Tibial nerve (tissue), 4 donors: ENCODE data around the gene RNF4. TPM values are rescaled to one million over a fixed set of nuclear protein-coding genes. Genes with fewer than 3 reads are reported as not detected.

Source experiments
- DNase-seq, 2 donors: peaks; one replicate each; pipeline ENCODE4 v3.0.0-alpha.2; 2019; ENCODE audit warnings: low spot score in 2 of 2
- H3K27ac ChIP-seq, 4 donors: fragments of 200-600 bp; sonication (generic) in 3 of 4; one replicate each; pipeline ENCODE4 v1.5.1; 2017 to 2019; ENCODE audit warnings: mild to moderate bottlenecking in 1 of 4
- H3K27me3 ChIP-seq, 2 donors: fragments of 200-600 bp; sonication (generic) in 1 of 2; one replicate each; pipeline versions ENCODE4 v1.5.1 to v1.6.0; 2017 to 2019
- H3K36me3 ChIP-seq, 3 donors: fragments of 200-600 bp; sonication (generic); one replicate each; pipeline ENCODE4 v1.5.1; 2018 to 2019
- H3K4me1 ChIP-seq, 4 donors: fragments of 200-600 bp; sonication (generic) in 3 of 4; one replicate each; pipeline ENCODE4 v1.5.1; 2017 to 2019
- H3K4me3 ChIP-seq, 4 donors: fragments of 200-600 bp; sonication (generic) in 3 of 4; one replicate each; pipeline ENCODE4 v1.5.1; 2017 to 2019; ENCODE audit warnings: mild to moderate bottlenecking in 1 of 4, moderate library complexity in 1 of 4
- H3K9me3 ChIP-seq, 4 donors: fragments of 200-600 bp; sonication (generic) in 3 of 4; one replicate each; pipeline ENCODE4 v1.5.1; 2017 to 2019
- EP300 ChIP-seq, 2 donors: sonication (generic); formaldehyde crosslinking; IDR thresholded peaks; one replicate each; pipeline ENCODE4 v1.6.1; 2017; ENCODE audit warnings: antibody characterized with exemption in 2 of 2, mild to moderate bottlenecking in 1 of 2
- POLR2A ChIP-seq, 2 donors: fragments of 450-650 bp; IDR thresholded peaks; one replicate each; pipeline ENCODE4 v1.6.1; 2017; ENCODE audit warnings: antibody characterized with exemption in 2 of 2, mild to moderate bottlenecking in 2 of 2, moderate library complexity in 2 of 2
- WGBS, 2 donors: methylation state at CpG; one replicate each; pipeline ENCODE4 v1.1.5; 2018; 5-methylcytosine and 5-hydroxymethylcytosine counted together
- total RNA-seq, 4 donors: library from RNA; depleted of rRNA; stranded (reverse); fragments of >200 nt; gene quantifications; one replicate each; pipeline ENCODE4 v1.1.0, GENCODE V29; 2016
- TF ChIP-seq, protein P1 (sequence below), 5 experiments: fragments of 200-600 bp in 3 of 5; fragments of 450-650 bp in 2 of 5; sonication (generic) in 3 of 5; IDR thresholded peaks; one replicate each; pipeline ENCODE4 v1.5.1; 2016 to 2019; ENCODE audit warnings: antibody characterized with exemption in 5 of 5, mild to moderate bottlenecking in 3 of 5, moderate library complexity in 2 of 5

Gene RNF4, protein sequence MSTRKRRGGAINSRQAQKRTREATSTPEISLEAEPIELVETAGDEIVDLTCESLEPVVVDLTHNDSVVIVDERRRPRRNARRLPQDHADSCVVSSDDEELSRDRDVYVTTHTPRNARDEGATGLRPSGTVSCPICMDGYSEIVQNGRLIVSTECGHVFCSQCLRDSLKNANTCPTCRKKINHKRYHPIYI
- total RNA-seq, result 10 to 100 TPM; 33.0 to 67.7 (median 49.3) TPM

DNA sequence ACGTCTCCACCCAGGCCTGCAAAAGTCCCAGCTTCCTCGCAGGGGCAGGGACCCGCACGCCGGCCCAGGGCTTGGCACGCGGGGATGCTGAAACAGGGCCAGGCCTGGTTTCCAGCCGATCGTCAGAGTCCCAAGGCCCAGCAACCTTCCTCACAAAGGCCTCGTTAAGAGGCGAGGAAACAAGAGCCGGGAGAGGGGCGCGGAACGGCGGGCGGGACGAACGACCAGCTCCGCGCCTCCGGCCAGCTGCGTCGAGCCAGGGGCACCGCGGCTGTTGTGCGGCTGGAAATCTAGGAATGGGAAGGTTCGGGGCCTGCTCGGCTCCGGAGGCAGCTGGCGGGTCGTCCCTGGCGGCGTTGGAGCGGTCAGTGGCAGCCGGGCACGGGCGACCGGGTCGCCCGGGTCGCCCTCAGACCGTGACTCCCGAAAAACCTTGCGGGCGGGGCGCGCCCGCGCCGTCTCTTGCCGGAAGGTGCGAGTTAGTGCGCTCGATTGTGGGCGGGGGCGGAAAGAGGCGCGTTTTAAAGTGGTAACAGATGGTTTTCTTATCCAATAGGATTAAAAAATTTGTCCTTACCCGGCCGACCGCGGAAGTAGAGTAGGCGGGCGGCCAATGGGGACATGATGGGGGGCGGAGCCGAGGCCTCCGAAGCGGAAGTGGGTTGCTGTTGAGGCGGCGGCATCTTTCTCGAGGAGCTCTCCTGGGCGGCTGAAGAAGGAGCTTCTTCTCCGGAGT lies at the start of gene RNF4:
RNF4 (plus strand) TSS at position 651 of the 736 bp plus-strand sequence. CDS start 21,388 bp downstream, outside the sequence.
- H3K27ac ChIP-seq, result peak within 1 kb of the TSS; percentile 86 to 95 (median 92)

DNA sequence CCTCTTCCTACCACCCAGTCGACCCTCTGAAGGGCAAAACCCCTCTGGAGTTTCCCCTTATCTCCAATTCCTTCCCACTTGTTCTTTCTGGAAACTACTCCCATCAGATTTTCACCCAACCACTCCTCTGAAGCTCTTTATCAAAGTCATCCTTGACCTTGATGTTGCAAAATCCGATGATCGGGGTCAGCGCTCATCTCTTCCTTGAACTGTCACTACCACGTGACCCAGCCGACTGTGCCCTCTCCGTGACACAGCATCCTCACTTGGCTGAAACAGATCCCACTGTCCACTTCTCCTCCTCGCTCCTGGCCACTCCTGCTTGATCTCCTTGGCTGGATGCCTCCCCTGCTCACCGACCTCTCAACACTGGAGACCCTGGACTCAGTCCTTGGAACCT lies 49.1 kb upstream of the RNF4 start:
- H3K9me3 ChIP-seq, result no peaks in the 10 kb centered on the region
- DNase-seq, result no peak
- no peak overlapping the region for H3K4me3 ChIP-seq
- no peak for TF ChIP-seq POLR2A (IDR thresholded peaks at IDR 0.05)
- TF ChIP-seq, protein P1, sequence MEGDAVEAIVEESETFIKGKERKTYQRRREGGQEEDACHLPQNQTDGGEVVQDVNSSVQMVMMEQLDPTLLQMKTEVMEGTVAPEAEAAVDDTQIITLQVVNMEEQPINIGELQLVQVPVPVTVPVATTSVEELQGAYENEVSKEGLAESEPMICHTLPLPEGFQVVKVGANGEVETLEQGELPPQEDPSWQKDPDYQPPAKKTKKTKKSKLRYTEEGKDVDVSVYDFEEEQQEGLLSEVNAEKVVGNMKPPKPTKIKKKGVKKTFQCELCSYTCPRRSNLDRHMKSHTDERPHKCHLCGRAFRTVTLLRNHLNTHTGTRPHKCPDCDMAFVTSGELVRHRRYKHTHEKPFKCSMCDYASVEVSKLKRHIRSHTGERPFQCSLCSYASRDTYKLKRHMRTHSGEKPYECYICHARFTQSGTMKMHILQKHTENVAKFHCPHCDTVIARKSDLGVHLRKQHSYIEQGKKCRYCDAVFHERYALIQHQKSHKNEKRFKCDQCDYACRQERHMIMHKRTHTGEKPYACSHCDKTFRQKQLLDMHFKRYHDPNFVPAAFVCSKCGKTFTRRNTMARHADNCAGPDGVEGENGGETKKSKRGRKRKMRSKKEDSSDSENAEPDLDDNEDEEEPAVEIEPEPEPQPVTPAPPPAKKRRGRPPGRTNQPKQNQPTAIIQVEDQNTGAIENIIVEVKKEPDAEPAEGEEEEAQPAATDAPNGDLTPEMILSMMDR (IDR thresholded peaks at IDR 0.05), result no peak
- no peak for TF ChIP-seq EP300 (IDR thresholded peaks at IDR 0.05)
- peaks cover 0 to 38% (median 9%) of the 10 kb centered on the region in 4 donors for H3K4me1 ChIP-seq
- 62 to 65% methylated on average over 9 of the region's 9 CpGs for WGBS, 2 donors
- H3K27me3 ChIP-seq, result peaks cover 0 to 67% of the 10 kb centered on the region in 2 donors
- no peak overlapping the region for H3K27ac ChIP-seq
- H3K36me3 ChIP-seq, result no peaks in the 10 kb centered on the region

More for the DNA sequence above, at the start of gene RNF4:
- H3K27me3 ChIP-seq, result no peaks in the 10 kb centered on the region
- TF ChIP-seq POLR2A (IDR thresholded peaks at IDR 0.05) (peak; percentile 27 to 68), EP300 (IDR thresholded peaks at IDR 0.05) (peak; percentile 56 to 80)
- TF ChIP-seq, protein P1 (IDR thresholded peaks at IDR 0.05), result peak in 1 of 5 experiments; percentile 25
- peak; percentile 93 for DNase-seq
- no peaks in the 10 kb centered on the region for H3K9me3 ChIP-seq
- H3K4me1 ChIP-seq, result peaks cover 3 to 38% (median 22%) of the 10 kb centered on the region in 4 donors
- 1% methylated on average over 47 to 72 of the region's 74 CpGs for WGBS, 2 donors
- peaks cover 0 to 23% (median 0%) of the 10 kb centered on the region in 3 donors for H3K36me3 ChIP-seq
- H3K4me3 ChIP-seq, result peak within 1 kb of the TSS; percentile 65 to 95 (median 91)

DNA sequence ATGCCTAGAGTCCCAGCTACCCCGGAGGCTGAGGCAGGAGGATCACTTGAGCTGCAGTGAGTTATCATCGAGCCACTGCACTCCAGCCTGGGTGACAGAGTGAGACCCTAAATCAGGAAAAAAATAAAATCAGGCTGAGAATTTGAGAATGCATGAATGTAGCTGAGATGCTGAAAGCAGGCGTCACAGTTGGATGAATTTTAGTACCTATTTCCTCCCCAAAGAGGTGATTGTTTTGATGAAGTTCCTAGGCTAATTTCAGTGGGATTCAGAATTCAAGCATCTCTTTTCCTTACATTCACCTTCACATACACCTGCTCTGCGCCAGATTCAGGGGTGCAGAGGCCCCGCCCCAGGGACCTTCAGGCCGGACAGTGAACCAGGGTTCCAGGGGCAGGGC lies 47.0 kb upstream of the RNF4 start:
- Histone ChIP-seq H3K36me3 (no peaks in the 10 kb centered on the region), H3K4me1 (peaks cover 0 to 21% (median 6%) of the 10 kb centered on the region in 4 donors), H3K27ac (no peak overlapping the region), H3K27me3 (peaks cover 0 to 57% of the 10 kb centered on the region in 2 donors), H3K9me3 (no peaks in the 10 kb centered on the region), H3K4me3 (no peak overlapping the region)
- 86 to 87% methylated on average over 6 of the region's 6 CpGs for WGBS, 2 donors
- TF ChIP-seq, protein P1 (IDR thresholded peaks at IDR 0.05), result no peak
- no peak for TF ChIP-seq EP300 (IDR thresholded peaks at IDR 0.05)
- no peak for DNase-seq

DNA sequence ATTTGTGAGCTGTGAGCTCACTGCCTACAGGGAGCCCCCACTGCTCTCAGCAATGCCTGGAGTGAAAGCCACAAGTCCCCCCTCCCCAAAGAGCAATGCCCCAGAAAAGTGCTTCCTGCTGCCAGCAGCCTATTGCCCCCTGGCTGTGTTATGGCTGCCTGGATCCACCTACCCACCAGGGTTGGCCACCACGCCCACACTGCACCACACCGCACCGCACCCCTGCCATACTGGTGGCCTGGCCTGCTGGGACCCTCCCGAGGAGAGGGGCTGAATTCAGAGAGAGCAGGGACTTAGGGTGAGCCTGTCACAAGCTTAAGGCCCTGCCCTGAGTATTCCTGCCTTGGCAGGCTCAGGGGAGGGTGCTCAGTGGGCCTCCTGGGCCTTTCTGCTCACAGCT lies 45.8 kb upstream of the RNF4 start:
- Histone ChIP-seq H3K36me3 (no peaks in the 10 kb centered on the region), H3K27ac (no peak overlapping the region), H3K4me1 (peaks cover 0 to 12% (median 6%) of the 10 kb centered on the region in 4 donors), H3K9me3 (no peaks in the 10 kb centered on the region), H3K4me3 (no peak overlapping the region), H3K27me3 (peaks cover 0 to 50% of the 10 kb centered on the region in 2 donors)
- 71 to 83% methylated on average over 4 of the region's 4 CpGs for WGBS, 2 donors
- no peak for DNase-seq
- TF ChIP-seq EP300 (IDR thresholded peaks at IDR 0.05) (no peak), POLR2A (IDR thresholded peaks at IDR 0.05) (no peak)
- TF ChIP-seq, protein P1 (IDR thresholded peaks at IDR 0.05), result no peak

DNA sequence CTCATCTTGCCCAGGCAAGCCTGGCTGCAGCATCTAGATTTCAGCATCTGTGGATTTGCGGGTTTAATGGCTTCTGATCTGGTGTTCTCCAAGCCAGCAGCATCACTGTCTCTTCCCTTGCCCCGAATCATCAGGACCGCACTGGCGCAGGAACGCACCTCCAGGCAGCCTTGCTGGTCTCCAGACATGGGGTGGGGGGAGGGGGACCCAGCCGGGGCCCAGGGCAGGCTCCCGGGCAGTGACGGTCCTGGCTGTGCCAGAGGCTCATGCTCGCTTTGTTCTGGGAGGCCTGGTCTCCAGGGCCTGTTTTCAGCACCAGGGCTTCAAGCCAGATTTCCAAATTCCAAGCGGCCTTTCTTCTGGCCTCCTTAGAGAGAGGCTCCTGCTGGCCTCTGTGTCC lies 45.2 kb upstream of the RNF4 start:
- DNase-seq, result no peak
- 76 to 86% methylated on average over 6 to 9 of the region's 10 CpGs for WGBS, 2 donors
- TF ChIP-seq POLR2A (IDR thresholded peaks at IDR 0.05) (no peak), EP300 (IDR thresholded peaks at IDR 0.05) (no peak)
- TF ChIP-seq, protein P1 (IDR thresholded peaks at IDR 0.05), result no peak

More for the DNA sequence above, 45.2 kb upstream of the RNF4 start:
- no peak overlapping the region for H3K4me3 ChIP-seq
- H3K4me1 ChIP-seq, result peaks cover 0 to 12% (median 6%) of the 10 kb centered on the region in 4 donors
- H3K27me3 ChIP-seq, result peaks cover 0 to 56% of the 10 kb centered on the region in 2 donors
- H3K27ac ChIP-seq, result no peak overlapping the region
- H3K36me3 ChIP-seq, result no peaks in the 10 kb centered on the region
- no peaks in the 10 kb centered on the region for H3K9me3 ChIP-seq
